Tibial nerve (tissue), 3 donors: ENCODE measurements around the gene GPI.

Source experiments
- CTCF ChIP-seq, 5 experiments: fragments of 200-600 bp in 3 of 5; fragments of 450-650 bp in 2 of 5; sonication (generic) in 3 of 5; IDR thresholded peaks; one replicate each; pipeline ENCODE4 v1.5.1; 2016 to 2019; ENCODE audit warnings: antibody characterized with exemption in 5 of 5, mild to moderate bottlenecking in 3 of 5, moderate library complexity in 2 of 5
- POLR2A ChIP-seq, 2 donors: fragments of 450-650 bp; IDR thresholded peaks; one replicate each; pipeline ENCODE4 v1.6.1; 2017; ENCODE audit warnings: antibody characterized with exemption in 2 of 2, mild to moderate bottlenecking in 2 of 2, moderate library complexity in 2 of 2

- TF ChIP-seq POLR2A (IDR thresholded peaks at IDR 0.05) (no peak), CTCF (IDR thresholded peaks at IDR 0.05) (no peak)
Measured at GRCh38 chr19:34362679-34363069, 2.3 kb upstream of the GPI start.
